Dermis microvascular lymphatic vessel endothelial cell (primary cell): ENCODE results near the gene CPPED1. TPM values are rescaled to one million over a fixed set of nuclear protein-coding genes. Genes with fewer than 3 reads are reported as not detected.
"Not testable (repeated sequence)": the region's sequence is repeated elsewhere in the genome, so short reads cannot be mapped to it uniquely, and the experiment has no call there.

Source experiments
- DNase-seq, 2 donors: peaks; one replicate each; pipeline versions ENCODE4 v3.0.0 to v3.0.0-alpha.2; 2010; ENCODE audit warnings: low read depth in 2 of 2
- total RNA-seq: library from RNA; depleted of rRNA; stranded (reverse); fragments of >200 nt; gene quantifications from 2 replicates; pipeline ENCODE4 v1.2.1, GENCODE V29; 2014

The CPPED1 gene, protein sequence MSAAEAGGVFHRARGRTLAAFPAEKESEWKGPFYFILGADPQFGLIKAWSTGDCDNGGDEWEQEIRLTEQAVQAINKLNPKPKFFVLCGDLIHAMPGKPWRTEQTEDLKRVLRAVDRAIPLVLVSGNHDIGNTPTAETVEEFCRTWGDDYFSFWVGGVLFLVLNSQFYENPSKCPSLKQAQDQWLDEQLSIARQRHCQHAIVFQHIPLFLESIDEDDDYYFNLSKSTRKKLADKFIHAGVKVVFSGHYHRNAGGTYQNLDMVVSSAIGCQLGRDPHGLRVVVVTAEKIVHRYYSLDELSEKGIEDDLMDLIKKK
- 8.3 and 10.6 TPM in 2 replicates for total RNA-seq

DNA sequence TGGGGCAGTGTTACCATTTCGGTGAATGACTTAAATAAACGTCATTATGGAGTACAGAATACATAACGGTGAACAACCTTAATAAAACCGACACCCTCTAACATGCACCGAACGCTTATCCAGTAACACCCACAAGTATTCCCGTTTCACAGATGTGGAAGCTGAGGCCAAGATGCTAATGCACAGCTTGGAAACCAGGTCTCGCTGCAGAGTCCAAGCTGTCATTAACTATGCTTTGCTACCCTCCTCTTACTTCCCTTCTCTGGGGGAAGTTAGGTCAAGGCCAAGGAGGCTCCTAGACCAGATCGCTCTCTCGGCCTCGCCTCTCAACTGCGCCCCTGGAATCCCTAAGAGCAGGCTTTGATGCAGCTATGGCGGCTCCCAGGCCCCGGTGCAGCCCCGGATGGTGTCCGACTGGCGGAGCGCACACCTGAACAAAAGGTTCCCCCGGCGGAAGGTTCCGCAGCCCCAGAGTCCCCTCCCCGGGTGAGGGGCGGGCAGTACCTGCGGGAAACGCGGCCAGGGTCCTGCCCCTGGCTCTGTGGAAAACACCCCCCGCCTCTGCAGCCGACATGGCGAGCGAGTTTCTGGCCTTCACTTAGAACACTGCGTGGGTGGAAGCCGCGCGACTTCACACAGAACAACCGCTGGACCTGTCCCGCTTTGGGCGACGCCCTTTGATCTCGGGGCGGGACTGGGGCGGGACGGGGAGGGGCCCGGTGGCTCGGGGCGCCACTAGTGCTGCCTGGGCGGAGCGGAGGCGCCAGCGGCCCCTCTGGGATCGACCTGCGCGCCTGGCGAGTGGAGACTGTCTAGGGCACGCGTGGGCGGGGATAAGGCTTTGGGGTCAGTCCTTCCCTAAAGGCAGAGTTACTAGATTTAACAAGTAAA is at the start of gene CPPED1:
Gene CPPED1 (minus strand): TSS at position 685 of the 891 bp plus-strand sequence. CDS start 111 bp downstream, at position 574.
- peak; percentile 77 to 92 for DNase-seq

DNA sequence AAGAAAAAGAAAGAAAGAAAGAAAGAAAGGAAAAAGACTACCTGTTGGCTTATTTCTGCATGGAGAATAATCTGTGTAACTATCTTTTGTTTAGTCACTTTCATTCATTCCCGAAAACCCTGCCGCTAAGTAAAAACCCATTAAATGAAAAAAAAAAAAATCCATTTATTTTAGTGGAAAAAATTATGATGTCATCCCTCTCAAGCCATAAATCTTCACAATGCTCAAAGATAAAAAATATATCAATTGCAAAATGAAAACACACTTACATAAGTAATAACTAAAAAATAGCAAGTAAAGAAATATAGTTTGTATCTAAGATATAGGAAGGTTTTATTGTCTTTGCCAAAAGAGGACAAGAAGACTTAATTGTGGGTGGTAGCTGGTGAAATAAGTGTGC is 46.5 kb upstream of the CPPED1 start:
- DNase-seq: no peak

DNA sequence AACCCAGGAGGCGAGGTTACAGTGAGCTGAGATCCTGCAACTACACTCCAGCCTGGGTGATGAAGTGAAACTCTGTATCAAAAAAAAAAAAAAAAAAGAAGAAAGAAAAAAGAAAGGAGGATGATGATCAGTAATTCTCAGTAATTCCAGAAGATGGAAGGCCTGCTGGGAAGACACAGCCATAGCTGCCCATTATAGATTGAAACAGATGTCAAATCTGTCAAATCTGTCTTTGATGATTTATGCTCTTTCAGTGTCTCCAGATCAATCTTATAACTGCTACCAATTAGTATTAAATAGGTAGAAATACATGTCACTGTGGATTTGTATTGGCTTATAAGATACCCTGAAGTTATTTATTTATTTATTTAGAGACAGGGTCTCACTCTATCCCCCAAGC is 42.9 kb upstream of the CPPED1 start:
- DNase-seq: no peak

DNA sequence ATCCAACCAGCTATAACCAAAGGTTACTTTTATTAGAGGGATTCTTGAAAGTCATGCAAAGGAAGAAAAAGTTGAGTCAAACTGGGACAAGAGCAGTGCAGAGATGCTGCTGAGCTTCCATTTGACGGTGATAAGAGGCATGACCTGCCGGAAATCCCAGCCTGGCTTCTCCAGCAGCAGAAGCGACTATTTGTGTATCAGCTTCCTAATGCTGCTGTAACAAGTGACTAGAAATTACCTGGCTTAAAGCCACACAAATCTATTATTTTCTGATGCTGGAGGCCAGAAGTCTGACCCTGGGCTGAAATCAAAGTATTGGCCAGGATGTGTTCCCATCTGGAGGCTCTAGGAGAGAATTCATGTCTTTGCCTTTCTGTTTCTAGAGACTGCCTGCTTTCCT is 41.6 kb upstream of the CPPED1 start:
- no peak for DNase-seq

DNA sequence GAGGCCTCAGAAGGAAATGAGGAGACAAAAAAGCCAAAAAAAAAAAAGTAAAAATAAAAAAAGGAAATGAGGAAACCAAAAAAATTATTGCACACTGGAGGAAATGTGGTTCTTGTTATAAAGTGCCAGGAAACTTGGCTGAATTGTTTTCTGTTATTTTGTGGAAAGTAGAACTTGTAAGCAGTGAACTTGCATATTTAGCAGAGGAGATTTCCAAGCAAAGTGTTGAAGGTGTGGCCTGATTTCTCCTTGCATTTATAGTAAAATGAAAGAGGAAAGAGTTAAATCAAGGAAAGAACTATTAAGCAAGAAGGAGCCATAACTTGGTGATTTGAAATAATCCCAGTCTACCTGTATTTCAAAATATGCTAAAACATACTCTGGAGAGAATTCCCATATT is 34.1 kb upstream of the CPPED1 start:
- DNase-seq: no peak

DNA sequence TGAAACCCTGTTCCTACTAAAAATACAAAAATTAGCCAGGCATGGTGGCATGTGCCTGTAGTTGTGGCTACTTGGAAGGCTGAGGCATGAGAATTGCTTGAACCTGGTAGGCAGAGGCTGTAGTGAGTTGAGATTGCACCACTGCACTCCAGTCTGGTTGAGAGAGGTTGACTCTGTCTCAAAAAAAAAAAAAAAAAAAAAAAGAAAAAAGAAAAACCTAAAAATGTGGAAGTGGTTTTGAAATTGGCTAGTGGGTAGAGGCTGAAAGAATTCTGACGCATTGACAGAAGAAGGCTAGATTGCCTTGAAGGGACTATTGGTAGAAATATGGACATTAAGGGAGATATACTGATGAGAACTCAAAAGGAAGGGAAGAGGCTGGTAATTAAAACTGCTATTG is 33.6 kb upstream of the CPPED1 start:
- DNase-seq: no peak

DNA sequence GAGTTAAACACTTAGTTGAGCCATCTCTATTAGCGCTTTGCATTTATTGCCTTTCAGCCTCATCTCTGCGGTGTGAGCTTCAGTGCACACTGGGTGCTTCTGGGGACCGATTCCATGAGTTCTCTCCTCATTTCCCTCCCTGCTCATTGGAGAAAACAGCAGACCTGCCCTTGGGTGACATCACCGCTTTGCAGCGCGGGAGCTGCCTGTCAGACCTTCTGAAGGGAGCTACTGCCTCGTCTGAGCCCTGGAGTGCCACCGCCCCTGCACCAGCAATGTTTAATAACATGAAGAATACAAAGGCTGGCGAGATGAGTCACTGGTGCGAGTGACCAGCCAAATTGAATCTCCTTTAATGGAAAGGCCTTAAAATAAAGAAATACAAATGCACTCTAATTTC is 30.2 kb upstream of the CPPED1 start:
- peak in 1 of 2 donors; percentile 3 for DNase-seq

DNA sequence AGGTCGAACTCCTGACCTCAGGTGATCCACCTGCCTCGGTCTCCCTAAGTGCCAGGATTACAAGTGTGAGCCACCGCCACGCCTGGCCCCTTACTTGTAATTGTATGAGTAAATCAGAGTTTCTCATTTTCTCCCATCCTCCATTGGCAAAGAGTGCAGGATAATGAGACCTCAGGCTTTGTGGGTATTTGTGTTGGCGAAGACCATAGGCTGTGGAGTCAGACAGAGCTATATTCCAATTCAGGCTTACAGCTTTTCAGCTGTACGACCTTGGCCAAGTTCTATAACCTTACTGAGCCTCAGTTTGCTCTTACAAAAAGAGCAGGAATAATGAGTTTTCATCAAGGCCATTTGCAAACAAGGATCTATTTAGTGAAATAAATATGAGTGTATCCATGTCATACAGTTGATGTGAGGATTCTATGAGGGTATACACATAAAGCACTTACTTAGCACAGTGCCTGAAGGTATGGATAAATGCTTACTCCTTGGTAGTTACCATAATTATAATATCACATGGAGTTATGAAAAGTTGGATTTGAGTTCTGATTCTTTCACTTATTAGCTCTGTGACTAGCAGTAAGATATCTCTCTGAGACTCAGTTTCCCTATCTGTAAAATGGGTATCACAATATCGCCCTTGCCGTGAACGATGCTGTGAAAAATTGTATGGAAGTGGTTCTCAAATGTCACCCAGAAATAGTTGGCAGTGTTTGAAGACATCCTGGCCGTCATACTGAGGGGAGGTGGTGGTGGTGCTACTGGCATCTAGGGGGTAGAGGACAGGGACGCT is 25.6 kb upstream of the CPPED1 start:
- no peak for DNase-seq

DNA sequence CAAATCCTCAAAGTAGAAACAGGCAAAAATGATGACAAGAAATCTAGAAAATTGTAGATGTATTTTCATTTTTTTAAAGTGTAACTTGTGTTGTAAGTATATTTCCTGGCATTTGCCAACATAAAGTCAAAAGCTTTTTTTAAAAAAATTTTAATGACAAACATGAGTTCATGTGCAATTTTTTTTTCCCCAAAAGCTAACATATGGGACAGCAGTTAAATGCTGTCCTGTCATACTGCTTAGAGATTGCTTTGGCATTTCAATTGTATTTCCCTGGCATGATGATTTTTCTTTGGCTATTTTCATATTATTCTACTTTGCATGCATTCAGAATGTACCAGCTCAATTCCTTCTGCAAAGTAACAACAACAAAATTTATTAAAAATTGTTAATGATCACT is 24.5 kb upstream of the CPPED1 start:
- DNase-seq: no peak

DNA sequence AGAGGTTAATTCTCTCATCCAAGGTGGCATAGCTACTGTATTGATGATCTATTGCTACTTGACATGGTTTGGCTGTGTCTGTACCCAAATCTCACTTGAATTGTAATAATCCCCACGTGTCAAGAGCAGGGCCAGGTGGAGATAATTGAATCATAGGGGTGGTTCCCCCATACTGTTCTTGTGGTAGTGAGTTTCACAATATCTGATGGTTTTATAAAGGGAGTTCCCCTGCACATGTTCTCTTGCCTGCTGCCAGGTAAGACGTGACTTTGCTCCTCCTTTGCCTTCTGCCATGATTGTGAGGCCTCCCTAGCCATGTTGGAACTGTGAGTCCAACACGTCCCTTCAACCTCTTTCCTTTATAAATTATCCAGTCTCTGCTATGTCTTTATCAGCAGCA is 22.9 kb upstream of the CPPED1 start:
- no peak for DNase-seq

DNA sequence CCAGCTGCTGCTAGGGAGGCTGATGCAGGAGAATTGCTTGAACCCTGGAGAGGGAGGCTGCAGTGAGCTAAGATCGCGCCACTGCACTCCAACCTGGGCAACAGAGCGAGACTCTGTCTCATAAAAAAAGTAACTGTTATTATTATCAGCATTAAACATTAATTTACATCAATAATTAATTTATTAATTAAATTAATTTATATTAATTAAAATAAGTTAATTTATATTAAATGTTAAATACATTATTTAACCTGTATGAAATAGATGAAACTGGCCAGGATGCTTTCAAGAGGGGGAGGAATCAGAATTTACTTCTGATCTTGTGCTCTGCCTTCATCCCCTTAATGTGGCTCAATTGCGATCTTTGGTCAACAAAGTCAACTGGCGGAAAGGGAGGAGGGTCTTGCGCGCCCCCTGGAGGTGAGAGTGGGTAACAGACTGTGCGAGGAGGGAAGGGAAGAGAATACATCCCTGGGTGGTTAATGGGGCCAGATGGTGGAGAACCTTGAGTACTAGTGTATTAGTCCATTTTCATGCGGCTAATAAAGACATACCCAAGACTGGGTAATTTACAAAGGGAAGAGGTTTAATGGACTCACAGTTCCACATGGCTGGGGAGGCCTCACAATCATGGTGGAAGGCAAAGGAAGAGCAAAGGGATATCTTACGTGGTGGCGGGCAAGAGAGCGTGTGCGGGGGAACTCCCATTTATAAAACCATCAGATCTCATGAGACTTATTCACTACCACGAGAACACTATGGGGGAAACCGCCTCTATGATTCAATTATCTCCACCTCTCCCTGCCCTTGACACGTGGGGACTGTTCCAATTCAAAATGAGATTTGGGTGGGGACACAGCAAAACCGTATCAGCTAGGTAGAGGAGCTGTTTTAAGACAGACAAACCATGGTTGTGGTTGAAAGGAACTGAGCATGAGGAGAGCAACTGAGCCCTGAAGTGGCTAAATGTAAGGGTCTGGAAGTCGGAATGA is 15.7 kb upstream of the CPPED1 start:
- peak; percentile 34 to 70 for DNase-seq

DNA sequence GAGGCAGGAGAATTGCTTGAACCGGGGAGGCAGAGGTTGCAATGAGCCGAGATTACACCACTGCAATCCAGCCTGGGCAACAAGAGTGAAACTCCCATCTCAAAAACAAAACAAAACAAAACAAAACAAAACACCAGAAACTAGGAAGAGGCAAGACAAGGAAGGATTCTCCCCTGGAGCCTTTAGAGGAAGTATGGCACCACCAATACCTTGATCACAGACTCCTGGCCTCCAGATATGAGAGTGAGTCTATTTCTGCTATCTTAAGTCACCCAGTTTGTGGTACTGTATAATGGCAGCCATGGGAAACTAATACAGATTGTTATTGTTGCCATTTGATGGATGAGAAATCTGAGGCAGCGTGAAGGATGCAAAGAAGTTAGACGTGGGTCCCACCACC is 14.6 kb upstream of the CPPED1 start:
- no peak for DNase-seq

DNA sequence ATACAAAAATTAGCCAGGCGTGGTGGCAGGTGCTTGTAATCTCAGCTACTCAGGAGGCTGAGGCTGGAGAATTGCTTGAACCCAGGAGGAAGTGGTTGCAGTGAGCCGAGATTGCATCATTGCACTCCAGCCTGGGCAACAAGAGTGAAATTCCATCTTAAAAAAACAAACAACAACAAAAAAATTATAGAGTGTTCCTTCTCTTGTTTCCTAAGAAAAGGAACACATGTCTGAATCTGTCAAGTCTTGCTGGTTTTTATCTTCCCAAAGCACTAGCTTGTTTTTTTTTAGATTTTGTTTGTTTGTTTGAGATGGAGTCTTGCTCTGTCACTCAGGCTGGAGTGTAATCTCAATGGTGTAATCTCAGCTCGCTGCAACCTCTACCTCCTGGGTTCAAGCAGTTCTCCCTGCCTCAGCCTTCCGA is 13.1 kb upstream of the CPPED1 start:
- peak in 1 of 2 donors; percentile 10 for DNase-seq

DNA sequence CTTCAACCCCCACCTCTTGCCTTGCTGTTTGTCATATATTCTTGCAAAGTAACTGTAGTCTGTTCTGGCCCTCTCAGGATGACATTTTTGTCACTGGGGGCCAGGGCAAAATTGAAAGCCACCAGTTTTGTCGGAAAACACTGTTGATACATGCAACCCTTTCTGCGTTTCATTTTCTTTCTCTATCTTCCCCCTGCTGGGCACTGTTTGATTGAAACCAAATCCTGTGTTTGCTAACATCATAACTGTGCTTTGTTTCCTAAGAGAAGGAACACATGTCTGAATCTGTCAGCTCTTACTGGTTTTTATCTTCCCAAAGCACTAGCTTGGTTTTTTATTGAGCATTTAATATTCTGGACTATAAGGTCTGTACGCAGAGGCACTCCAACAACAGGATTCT is 11.7 kb upstream of the CPPED1 start:
- DNase-seq: no peak

DNA sequence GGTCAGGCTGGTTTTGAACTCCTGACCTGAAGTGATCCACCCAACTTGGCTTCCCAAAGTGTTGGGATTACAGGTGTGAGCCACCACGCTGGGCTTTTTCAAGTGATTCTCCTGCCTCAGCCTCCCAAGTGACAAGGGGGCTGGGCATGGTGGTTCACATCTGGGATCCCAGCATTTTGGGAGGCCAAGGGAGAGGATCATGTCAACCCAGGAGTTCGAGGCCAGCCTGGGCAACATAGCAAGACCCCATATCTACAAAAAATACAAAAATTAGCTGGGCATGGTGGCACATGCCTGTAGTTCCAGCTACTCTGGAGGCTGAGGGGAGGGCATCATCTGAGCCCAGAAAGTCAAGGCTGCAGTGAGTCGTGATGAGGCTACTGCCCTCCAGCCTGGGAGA is 10.0 kb upstream of the CPPED1 start:
- not testable (repeated sequence) for DNase-seq

DNA sequence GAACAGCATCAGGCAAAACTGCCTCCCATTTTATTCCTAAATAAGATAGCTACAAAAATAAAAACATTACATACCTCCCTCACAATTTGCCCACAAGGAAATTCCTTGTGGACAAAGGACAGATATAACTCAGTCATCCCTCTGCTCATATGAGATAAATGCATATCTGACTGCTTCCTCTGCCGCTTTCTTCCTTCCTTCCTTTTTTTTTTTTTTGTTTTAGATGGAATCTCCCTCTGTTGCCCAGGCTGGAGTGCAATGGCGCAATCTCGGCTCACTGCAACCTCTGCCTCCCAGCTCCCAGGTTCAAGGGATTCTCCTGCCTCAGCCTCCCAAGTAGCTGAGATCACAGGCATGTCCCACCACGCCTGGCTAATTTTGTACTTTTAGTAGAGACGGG is 9.6 kb upstream of the CPPED1 start:
- DNase-seq: not testable (repeated sequence)

DNA sequence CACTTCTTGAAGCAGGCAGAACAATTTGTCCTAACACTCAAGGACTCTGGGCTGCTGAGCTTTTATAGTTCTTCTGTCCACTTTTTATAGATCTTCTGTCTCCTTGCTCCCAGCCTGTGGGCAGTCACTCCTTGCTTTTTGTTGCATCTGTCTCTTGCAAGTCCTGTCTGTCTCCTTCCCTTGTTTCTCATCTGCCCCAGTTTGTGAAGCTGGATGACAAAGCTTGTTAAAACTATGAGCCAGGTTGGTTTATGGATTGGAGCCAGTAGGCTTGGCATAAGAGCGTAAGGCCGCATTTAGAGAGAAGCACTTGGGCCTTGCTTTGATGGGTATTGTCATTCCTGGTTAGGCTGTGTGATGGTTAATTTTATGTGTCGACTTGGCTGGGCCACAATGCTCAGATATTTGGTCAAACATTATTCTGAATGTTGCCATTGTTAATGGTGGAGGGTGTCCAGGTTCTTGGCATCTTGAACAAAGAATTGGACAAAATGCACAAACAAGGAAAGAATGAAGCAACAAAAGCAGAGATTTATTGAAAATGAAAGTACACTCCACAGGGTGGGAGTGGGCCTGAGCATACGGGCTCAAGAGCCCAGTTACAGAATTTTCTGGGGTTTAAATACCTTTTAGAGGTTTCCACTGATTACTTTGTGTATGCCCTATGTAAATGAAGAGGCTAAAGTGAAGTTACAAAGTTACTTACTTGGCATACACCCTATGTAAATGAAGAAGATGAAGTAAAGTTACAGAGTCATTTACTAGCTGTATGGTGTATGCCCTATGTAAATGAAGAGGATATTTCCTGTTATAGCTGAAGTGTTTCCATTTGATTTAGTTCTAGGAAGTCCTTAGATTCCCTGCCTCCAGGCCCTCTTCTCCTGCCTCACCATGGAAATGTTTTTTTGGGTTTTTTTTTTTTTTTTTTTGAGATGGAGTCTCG is 8.0 kb upstream of the CPPED1 start:
- no peak for DNase-seq

DNA sequence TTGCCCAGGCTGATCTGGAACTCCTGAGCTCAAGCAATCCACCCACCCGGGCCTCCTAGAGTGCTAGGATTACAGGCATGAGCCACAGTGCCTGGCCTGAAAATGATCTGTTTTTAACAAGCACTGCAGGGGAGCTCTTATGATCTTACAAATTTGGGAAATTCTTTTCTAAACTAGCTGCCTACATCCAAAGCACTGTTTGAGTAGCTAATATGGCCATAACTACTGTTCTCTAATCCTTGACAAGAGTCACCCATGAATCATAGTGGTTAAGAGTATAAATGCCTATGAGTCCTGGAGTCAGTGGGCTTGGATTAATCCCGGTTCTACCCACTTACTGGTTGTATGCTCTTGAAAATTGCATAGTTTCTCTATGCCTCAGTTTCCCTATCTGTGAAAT is 1.4 kb upstream of the CPPED1 start:
- DNase-seq: no peak

DNA sequence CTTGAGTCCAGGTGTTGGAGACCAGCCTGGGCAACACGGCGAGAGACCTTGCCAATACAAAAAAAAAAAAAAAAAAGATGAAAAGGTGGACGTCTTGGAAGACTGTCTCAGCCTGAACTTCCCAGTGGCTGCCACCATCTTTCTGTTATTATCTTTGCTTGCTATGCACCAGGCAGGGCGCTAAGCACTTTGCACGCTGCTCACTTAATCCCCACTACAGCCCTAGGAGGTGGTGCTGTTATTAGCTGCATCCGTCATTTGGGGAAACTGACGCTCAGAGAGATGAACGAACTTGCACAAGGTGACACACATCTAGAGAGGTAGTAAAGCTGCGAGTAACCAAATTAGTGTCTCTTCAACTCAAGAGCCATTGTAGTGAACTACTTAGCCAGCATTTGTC is 708 bp upstream of the CPPED1 start:
- no peak for DNase-seq

DNA sequence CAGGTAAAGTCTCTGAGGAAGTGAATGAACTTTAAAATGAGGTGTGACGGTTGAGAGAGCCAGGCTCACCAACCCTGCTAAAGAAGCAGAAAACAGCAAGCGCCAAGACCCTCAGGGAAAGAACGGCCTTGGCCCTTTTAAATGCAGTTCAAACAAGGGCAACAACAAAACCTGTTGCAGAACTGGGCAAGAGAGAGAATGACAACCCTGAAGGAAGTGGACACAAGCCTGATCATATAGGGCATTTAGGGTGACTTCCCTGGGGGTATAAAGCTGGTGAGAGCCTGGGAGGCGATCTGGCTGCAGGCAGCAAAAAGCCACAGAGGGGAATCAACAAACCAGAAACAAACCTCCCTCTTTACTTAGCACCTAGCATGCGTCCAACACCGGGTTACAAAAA is 1.0 kb downstream of the CPPED1 start:
- DNase-seq: no peak
